Measurements from ENCODE around the gene C1orf210. TPM values are rescaled to one million over a fixed set of nuclear protein-coding genes. Genes with fewer than 3 reads are reported as not detected.

C1orf210 gene
- polyA plus RNA-seq, 1 donor (not counting 4 experiments of a cell fraction or from before 2014, with no cell fraction given): 5.6 TPM

GRCh38 chr1:43305926-43306687 is 20.7 kb upstream of the C1orf210 start:
- H3K9ac ChIP-seq (ENCODE audit: control insufficient read depth, extremely low read depth, insufficient read depth, low read length): no peak overlapping the region
- H3K9me1 ChIP-seq (ENCODE audit: control insufficient read depth, extremely low read depth, insufficient read depth, low read length): no peaks in the 10 kb centered on the region
- H3K27ac ChIP-seq (ENCODE audit: control insufficient read depth, insufficient read depth, low read length): no peak overlapping the region
- TF ChIP-seq CTCF (optimal IDR thresholded peaks at IDR 0.05 in 1 of 3, IDR thresholded peaks at IDR 0.05 in 1 of 3, conservative IDR thresholded peaks at IDR 0.05 in 1 of 3; ENCODE audit: extremely low read depth in 1 of 3, insufficient read depth in 2 of 3, low read length in 3 of 3) (no peak), EZH2 (IDR thresholded peaks at IDR 0.05; ENCODE audit: low read length) (no peak)
- H4K20me1 ChIP-seq (ENCODE audit: control insufficient read depth, extremely low read depth, insufficient read depth, low read length): no peaks in the 10 kb centered on the region
- no peaks in the 10 kb centered on the region for H3K36me3 ChIP-seq (ENCODE audit: control insufficient read depth in 2 of 2, extremely low read depth in 1 of 2, insufficient read depth in 2 of 2, low read length in 2 of 2)
- peaks cover 8% of the 10 kb centered on the region for H3K27me3 ChIP-seq (ENCODE audit: control insufficient read depth, extremely low read depth, insufficient read depth, low read length)
- H3K4me2 ChIP-seq (ENCODE audit: control insufficient read depth, extremely low read depth, insufficient read depth, low read depth, low read length): no peak overlapping the region
- no peak overlapping the region for H3K4me3 ChIP-seq (ENCODE audit: control insufficient read depth in 2 of 3, extremely low read depth in 1 of 3, insufficient read depth in 2 of 3, low read depth in 1 of 3, low read length in 3 of 3)
- no peak for FAIRE-seq
- dilution Hi-C loops (cut with MboI; ENCODE audit: extremely low pct_ligation_motif_present, low sequenced_read_pairs): no loop called here
- no peaks in the 10 kb centered on the region for H3K79me2 ChIP-seq (ENCODE audit: control insufficient read depth, insufficient read depth, low read length)
- no peak for DNase-seq (ENCODE audit: low read depth, low spot score)
- H2AFZ ChIP-seq (ENCODE audit: control insufficient read depth, low read length): no peak overlapping the region
- no peaks in the 10 kb centered on the region for H3K9me3 ChIP-seq (ENCODE audit: control insufficient read depth, low read depth, low read length)
- no peaks in the 10 kb centered on the region for H3K4me1 ChIP-seq (ENCODE audit: control insufficient read depth, extremely low read depth, insufficient read depth, low read length)

GRCh38 chr1:43305461-43305860 is 20.1 kb upstream of the C1orf210 start:
- Histone ChIP-seq H3K4me2 (ENCODE audit: control insufficient read depth, extremely low read depth, insufficient read depth, low read depth, low read length) (no peak overlapping the region), H3K79me2 (ENCODE audit: control insufficient read depth, insufficient read depth, low read length) (no peaks in the 10 kb centered on the region)

More at GRCh38 chr1:43305461-43305860, 20.1 kb upstream of the C1orf210 start:
- FAIRE-seq (no peak), DNase-seq (ENCODE audit: low read depth, low spot score) (no peak)
- Histone ChIP-seq H3K9ac (ENCODE audit: control insufficient read depth, extremely low read depth, insufficient read depth, low read length) (no peak overlapping the region), H3K36me3 (ENCODE audit: control insufficient read depth in 2 of 2, extremely low read depth in 1 of 2, insufficient read depth in 2 of 2, low read length in 2 of 2) (no peaks in the 10 kb centered on the region), H3K9me3 (ENCODE audit: control insufficient read depth, low read depth, low read length) (no peaks in the 10 kb centered on the region), H3K4me3 (ENCODE audit: control insufficient read depth in 2 of 3, extremely low read depth in 1 of 3, insufficient read depth in 2 of 3, low read depth in 1 of 3, low read length in 3 of 3) (no peak overlapping the region), H3K27ac (ENCODE audit: control insufficient read depth, insufficient read depth, low read length) (no peak overlapping the region), H3K4me1 (ENCODE audit: control insufficient read depth, extremely low read depth, insufficient read depth, low read length) (no peaks in the 10 kb centered on the region), H4K20me1 (ENCODE audit: control insufficient read depth, extremely low read depth, insufficient read depth, low read length) (no peaks in the 10 kb centered on the region), H2AFZ (ENCODE audit: control insufficient read depth, low read length) (no peak overlapping the region), H3K27me3 (ENCODE audit: control insufficient read depth, extremely low read depth, insufficient read depth, low read length) (peaks cover 8% of the 10 kb centered on the region), H3K9me1 (ENCODE audit: control insufficient read depth, extremely low read depth, insufficient read depth, low read length) (no peaks in the 10 kb centered on the region)
- dilution Hi-C loops (cut with MboI; ENCODE audit: extremely low pct_ligation_motif_present, low sequenced_read_pairs): no loop called here
- no peak for TF ChIP-seq EZH2 (IDR thresholded peaks at IDR 0.05; ENCODE audit: low read length)
- TF ChIP-seq CTCF (optimal IDR thresholded peaks at IDR 0.05 in 1 of 3, IDR thresholded peaks at IDR 0.05 in 1 of 3, conservative IDR thresholded peaks at IDR 0.05 in 1 of 3; ENCODE audit: extremely low read depth in 1 of 3, insufficient read depth in 2 of 3, low read length in 3 of 3): no peak
